Head of caudate nucleus (tissue), 42 donors: ENCODE measurements around the gene PPARG.

Experiments
- DNase-seq, 42 donors: peaks; one replicate each; pipeline versions ENCODE4 v3.0.0 to v3.0.0-alpha.2; 2020 to 2021; ENCODE audit warnings: mixed read lengths in 7 of 42
- intact Hi-C: fragments of 100-400 bp; cut with DNase I; formaldehyde crosslinking; loops from one replicate; pipeline ENCODE4 v1.15.0; 2022

The PPARG gene

GRCh38 chr3:12394569-12395271 lies 105.8 kb downstream of the PPARG start:
- intact Hi-C loops = no loop called here
- no peak for DNase-seq

GRCh38 chr3:12395349-12396012 lies 106.6 kb downstream of the PPARG start:
- intact Hi-C loops = no loop called here
- no peak for DNase-seq

GRCh38 chr3:12396471-12396870 lies 107.6 kb downstream of the PPARG start:
- intact Hi-C loops = no loop called here
- no peak for DNase-seq

GRCh38 chr3:12399226-12399625 lies 110.4 kb downstream of the PPARG start:
- intact Hi-C loops = no loop called here

GRCh38 chr3:12400616-12401194 lies 111.8 kb downstream of the PPARG start:
- intact Hi-C loops = no loop called here

More at GRCh38 chr3:12399226-12399625, 110.4 kb downstream of the PPARG start:
- no peak for DNase-seq

GRCh38 chr3:12401208-12401607 lies 112.3 kb downstream of the PPARG start:
- intact Hi-C loops = no loop called here

More at GRCh38 chr3:12400616-12401194, 111.8 kb downstream of the PPARG start:
- DNase-seq = no peak

GRCh38 chr3:12405432-12406272 lies 116.8 kb downstream of the PPARG start:
- intact Hi-C loops = no loop called here
- peak in 32 of 42 donors; percentile 3 to 49 (median 17) for DNase-seq

More at GRCh38 chr3:12401208-12401607, 112.3 kb downstream of the PPARG start:
- DNase-seq = no peak

GRCh38 chr3:12408984-12409683 lies 120.3 kb downstream of the PPARG start:
- intact Hi-C loops = no loop called here
- no peak for DNase-seq

GRCh38 chr3:12409684-12410596 lies 121.1 kb downstream of the PPARG start:
- intact Hi-C loops = no loop called here
- DNase-seq = no peak

GRCh38 chr3:12413721-12414255 lies 124.9 kb downstream of the PPARG start:
- no peak for DNase-seq
- intact Hi-C loops = no loop called here

- intact Hi-C loops = no loop called here
- no peak for DNase-seq
Observed at GRCh38 chr3:12415014-12415680, 126.3 kb downstream of the PPARG start.

GRCh38 chr3:12416731-12417130 lies 127.9 kb downstream of the PPARG start:
- intact Hi-C loops = no loop called here
- DNase-seq = no peak

GRCh38 chr3:12420393-12420792 lies 131.5 kb downstream of the PPARG start:
- DNase-seq = no peak
- intact Hi-C loops = no loop called here

- DNase-seq = no peak
- intact Hi-C loops = no loop called here
Observed at GRCh38 chr3:12421132-12421531, 132.3 kb downstream of the PPARG start.

GRCh38 chr3:12423131-12423530 lies 134.3 kb downstream of the PPARG start:
- intact Hi-C loops = no loop called here
- no peak for DNase-seq

GRCh38 chr3:12423918-12424630 lies 135.2 kb downstream of the PPARG start:
- DNase-seq = no peak
- intact Hi-C loops = no loop called here
